Caco-2 (cell line): ENCODE data around the gene ASB1. TPM values are rescaled to one million over a fixed set of nuclear protein-coding genes. Genes with fewer than 3 reads are reported as not detected.

Experiments used
- BruUV-seq: library from RNA; stranded (reverse); fragments of 400-500 nt; replicated peaks from 2 replicates; lab custom pipeline; 2021; lab: Mats Ljungman, UMichigan
- CTCF ChIA-PET: fragments of 300-600 bp; sonication (Branson Sonifier 250); formaldehyde crosslinking; loops from one replicate; lab custom pipeline; 2022; ENCODE audit warnings: antibody characterized with exemption; lab: Charles Lee
- POLR2A ChIA-PET: fragments of 300-600 bp; sonication (Branson Sonifier 250); formaldehyde crosslinking; loops from one replicate; lab custom pipeline; 2022; ENCODE audit warnings: antibody characterized with exemption; lab: Charles Lee
- DNase-seq, 2 experiments: peaks; one replicate each; pipeline versions ENCODE4 v3.0.0 to v3.0.0-alpha.2; 2020 to 2022
- H3K27me3 ChIP-seq: replicated peaks from 2 replicates; pipeline ENCODE4 v1.6.0; 2011; ENCODE audit warnings: low read length; ENCODE audit not compliant: control insufficient read depth, insufficient read depth
- H3K36me3 ChIP-seq: 2 replicates; pipeline ENCODE4 v1.5.1; 2011; ENCODE audit warnings: low read length; ENCODE audit not compliant: control insufficient read depth, insufficient read depth
- H3K4me1 ChIP-seq: fragments of 250-450 bp; sonication (Bioruptor Pico); 2 replicates; pipeline ENCODE4 v1.5.1; 2020; ENCODE audit warnings: mild to moderate bottlenecking
- H3K4me3 ChIP-seq: 2 replicates; pipeline ENCODE4 v1.5.1; 2011; ENCODE audit warnings: low read depth, mild to moderate bottlenecking, control low read depth, low read length
- H3K9me3 ChIP-seq: fragments of 250-450 bp; sonication (Bioruptor Pico); 2 replicates; pipeline ENCODE4 v1.5.1; 2020; ENCODE audit warnings: mild to moderate bottlenecking, moderate library complexity
- H3K27ac Mint-ChIP-seq: one replicate; pipeline ENCODE4 v1.8.0; 2022; ENCODE audit warnings: mixed read lengths; ENCODE audit not compliant: unreplicated experiment
- H3K27me3 Mint-ChIP-seq: one replicate; pipeline ENCODE4 v1.8.0; 2022; ENCODE audit warnings: mixed read lengths; ENCODE audit not compliant: insufficient read depth, unreplicated experiment
- H3K36me3 Mint-ChIP-seq: one replicate; pipeline ENCODE4 v1.8.0; 2022; ENCODE audit warnings: mild to moderate bottlenecking, mixed read lengths; ENCODE audit not compliant: insufficient read depth, unreplicated experiment
- H3K4me1 Mint-ChIP-seq: one replicate; pipeline ENCODE4 v1.8.0; 2022; ENCODE audit warnings: low read depth, mixed read lengths; ENCODE audit not compliant: unreplicated experiment
- H3K4me3 Mint-ChIP-seq: one replicate; pipeline ENCODE4 v1.8.0; 2022; ENCODE audit warnings: mild to moderate bottlenecking, moderate library complexity, mixed read lengths; ENCODE audit not compliant: unreplicated experiment
- H3K9me3 Mint-ChIP-seq: one replicate; pipeline ENCODE4 v1.8.0; 2022; ENCODE audit warnings: mixed read lengths; ENCODE audit not compliant: unreplicated experiment
- intact Hi-C: fragments of 100-400 bp; cut with micrococcal nuclease; formaldehyde crosslinking; loops from one replicate; pipeline ENCODE4 v1.10.0; 2022; ENCODE audit not compliant: unreplicated experiment
- total RNA-seq: library from RNA; stranded (reverse); gene quantifications from 2 replicates; pipeline ENCODE4 v1.2.3, GENCODE V29; 2022
- TF ChIP-seq, protein P1 (sequence below), 2 experiments: fragments of 200-600 bp in 1 of 2; IDR thresholded peaks; 1 replicate in 1 of 2; 2 replicates in 1 of 2; pipeline versions ENCODE4 v1.5.1 to v1.8.0; 2011 to 2022; ENCODE audit warnings: antibody characterized with exemption in 1 of 2, control low read depth in 1 of 2, inconsistent platforms in 1 of 2, low read depth in 1 of 2, low read length in 1 of 2, mild to moderate bottlenecking in 1 of 2, moderate library complexity in 1 of 2; ENCODE audit not compliant: insufficient read depth in 1 of 2, severe bottlenecking in 1 of 2, unreplicated experiment in 1 of 2

Gene ASB1
- total RNA-seq, 1 experiment from 2014 or later = 16.9 TPM

DNA sequence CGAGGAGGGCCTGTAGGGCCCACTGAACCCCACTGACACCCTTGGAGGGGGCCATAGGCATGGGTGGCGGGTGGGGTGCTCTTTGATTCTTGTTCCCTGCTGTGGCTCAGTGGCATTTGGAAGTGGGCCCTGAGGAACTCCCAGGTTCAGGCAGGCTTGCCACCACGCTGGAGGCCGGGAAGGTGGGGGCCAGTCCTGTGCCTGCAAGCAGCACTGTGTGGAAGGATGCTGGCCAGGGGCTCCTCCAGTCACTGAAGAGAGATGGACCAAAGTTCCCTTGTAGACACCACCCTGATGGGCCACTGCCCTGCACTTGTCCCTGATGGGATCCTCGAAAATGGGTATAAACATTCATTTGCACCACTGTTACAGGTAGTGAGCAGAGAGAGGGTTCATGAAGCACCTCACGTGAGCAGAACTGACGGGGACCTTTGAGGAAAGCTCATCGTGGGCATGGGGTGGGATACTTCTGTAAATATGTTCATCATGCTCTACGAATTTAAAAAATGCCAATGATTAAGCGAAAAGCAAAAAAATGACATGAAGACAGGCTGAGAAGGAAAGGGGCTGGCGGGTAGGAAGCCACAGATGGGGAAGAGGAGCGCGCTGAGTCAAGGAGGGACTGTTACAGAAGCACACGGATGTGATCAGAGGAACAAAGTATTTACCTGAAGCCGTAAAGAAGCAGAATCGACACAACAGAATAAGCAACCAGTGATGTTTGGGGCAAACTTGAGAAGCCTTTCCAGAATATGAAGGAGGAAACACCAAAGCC, 45.2 kb upstream of the ASB1 start:
- TF ChIP-seq, protein P1, sequence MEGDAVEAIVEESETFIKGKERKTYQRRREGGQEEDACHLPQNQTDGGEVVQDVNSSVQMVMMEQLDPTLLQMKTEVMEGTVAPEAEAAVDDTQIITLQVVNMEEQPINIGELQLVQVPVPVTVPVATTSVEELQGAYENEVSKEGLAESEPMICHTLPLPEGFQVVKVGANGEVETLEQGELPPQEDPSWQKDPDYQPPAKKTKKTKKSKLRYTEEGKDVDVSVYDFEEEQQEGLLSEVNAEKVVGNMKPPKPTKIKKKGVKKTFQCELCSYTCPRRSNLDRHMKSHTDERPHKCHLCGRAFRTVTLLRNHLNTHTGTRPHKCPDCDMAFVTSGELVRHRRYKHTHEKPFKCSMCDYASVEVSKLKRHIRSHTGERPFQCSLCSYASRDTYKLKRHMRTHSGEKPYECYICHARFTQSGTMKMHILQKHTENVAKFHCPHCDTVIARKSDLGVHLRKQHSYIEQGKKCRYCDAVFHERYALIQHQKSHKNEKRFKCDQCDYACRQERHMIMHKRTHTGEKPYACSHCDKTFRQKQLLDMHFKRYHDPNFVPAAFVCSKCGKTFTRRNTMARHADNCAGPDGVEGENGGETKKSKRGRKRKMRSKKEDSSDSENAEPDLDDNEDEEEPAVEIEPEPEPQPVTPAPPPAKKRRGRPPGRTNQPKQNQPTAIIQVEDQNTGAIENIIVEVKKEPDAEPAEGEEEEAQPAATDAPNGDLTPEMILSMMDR (IDR thresholded peaks at IDR 0.05; ENCODE audit: insufficient read depth in 1 of 2, low read depth in 1 of 2, low read length in 1 of 2, severe bottlenecking in 1 of 2, unreplicated experiment in 1 of 2) = no peak
- Mint-ChIP-seq H3K27ac (no peak overlapping the region), H3K9me3 (peaks cover 18% of the 10 kb centered on the region), H3K4me3 (no peak overlapping the region), H3K27me3 (no peaks in the 10 kb centered on the region), H3K4me1 (peaks cover 7% of the 10 kb centered on the region), H3K36me3 (no peaks in the 10 kb centered on the region)
- no peaks in the 10 kb centered on the region for H3K4me1 ChIP-seq
- no TSS peak for BruUV-seq
- POLR2A ChIA-PET = no interaction called here
- intact Hi-C loops = no loop called here
- H3K36me3 ChIP-seq = no peaks in the 10 kb centered on the region
- no peaks in the 10 kb centered on the region for H3K9me3 ChIP-seq
- no peak overlapping the region for H3K4me3 ChIP-seq
- DNase-seq = no peak
- CTCF ChIA-PET = no interaction called here
- H3K27me3 ChIP-seq = no peaks in the 10 kb centered on the region

DNA sequence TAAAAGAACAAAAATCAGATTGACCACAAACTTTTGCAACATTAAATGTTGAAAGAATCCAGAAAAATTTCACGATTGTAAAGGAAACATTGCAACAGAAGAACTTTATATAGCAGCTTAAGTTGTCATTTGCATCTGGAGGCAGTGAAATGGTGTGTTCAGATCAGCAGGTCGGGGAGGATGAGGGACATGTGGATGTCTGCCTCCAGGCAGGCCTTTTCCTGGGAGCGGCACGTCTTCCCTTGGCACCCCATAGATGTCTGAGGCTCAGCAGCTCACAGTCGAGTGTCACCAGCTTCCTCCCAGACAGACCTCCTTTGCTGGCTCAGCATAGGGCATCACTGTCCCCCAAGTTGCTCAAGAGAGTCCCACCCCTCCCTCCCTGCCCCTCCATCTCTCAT, 44.3 kb upstream of the ASB1 start:
- peaks cover 7% of the 10 kb centered on the region for H3K4me1 Mint-ChIP-seq
- intact Hi-C loops = no loop called here

DNA sequence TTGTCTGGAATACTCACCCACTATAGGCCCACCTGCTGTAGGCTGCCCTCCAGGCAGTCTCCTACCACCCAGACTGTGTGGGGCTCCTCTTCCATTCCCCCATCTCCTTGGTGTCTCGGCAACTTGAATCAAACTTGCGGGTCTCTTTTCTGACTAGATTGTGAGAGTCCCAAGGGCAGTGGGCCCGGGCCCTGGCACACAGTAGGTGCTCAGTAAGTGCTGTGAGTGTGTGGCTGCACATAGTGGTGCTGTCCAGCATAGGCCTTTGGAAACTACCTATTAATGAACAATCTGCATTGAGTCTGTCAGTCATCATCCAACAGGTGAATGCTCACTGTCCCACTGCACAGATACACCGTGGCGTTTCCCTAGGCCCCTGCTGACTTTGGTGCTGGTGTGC, 43.6 kb upstream of the ASB1 start:
- DNase-seq = no peak
- ChIA-PET POLR2A (no interaction called here), CTCF (no interaction called here)
- Mint-ChIP-seq H3K27ac (no peak overlapping the region), H3K27me3 (no peaks in the 10 kb centered on the region), H3K36me3 (no peaks in the 10 kb centered on the region), H3K4me1 (peaks cover 7% of the 10 kb centered on the region), H3K4me3 (no peak overlapping the region), H3K9me3 (peaks cover 18% of the 10 kb centered on the region)
- BruUV-seq = no TSS peak
- H3K9me3 ChIP-seq = no peaks in the 10 kb centered on the region
- TF ChIP-seq, protein P1 (IDR thresholded peaks at IDR 0.05; ENCODE audit: insufficient read depth in 1 of 2, low read depth in 1 of 2, low read length in 1 of 2, severe bottlenecking in 1 of 2, unreplicated experiment in 1 of 2) = no peak
- intact Hi-C loops = no loop called here
- no peak overlapping the region for H3K4me3 ChIP-seq
- H3K4me1 ChIP-seq = no peaks in the 10 kb centered on the region
- H3K27me3 ChIP-seq = no peaks in the 10 kb centered on the region
- no peaks in the 10 kb centered on the region for H3K36me3 ChIP-seq

More for the DNA sequence above, 44.3 kb upstream of the ASB1 start:
- ChIA-PET POLR2A (no interaction called here), CTCF (no interaction called here)
- BruUV-seq = no TSS peak
- H3K4me3 ChIP-seq = no peak overlapping the region
- no peaks in the 10 kb centered on the region for H3K27me3 ChIP-seq
- no peaks in the 10 kb centered on the region for H3K4me1 ChIP-seq
- Mint-ChIP-seq H3K9me3 (peaks cover 18% of the 10 kb centered on the region), H3K4me3 (no peak overlapping the region), H3K27ac (no peak overlapping the region), H3K36me3 (no peaks in the 10 kb centered on the region), H3K27me3 (no peaks in the 10 kb centered on the region)
- DNase-seq = no peak
- TF ChIP-seq, protein P1 (IDR thresholded peaks at IDR 0.05; ENCODE audit: insufficient read depth in 1 of 2, low read depth in 1 of 2, low read length in 1 of 2, severe bottlenecking in 1 of 2, unreplicated experiment in 1 of 2) = no peak
- no peaks in the 10 kb centered on the region for H3K36me3 ChIP-seq
- no peaks in the 10 kb centered on the region for H3K9me3 ChIP-seq
